UCSD-AML1 (cell line): ENCODE results near the gene YIPF2.
A peak's percentile ranks its signal among the peaks of the same experiment; 100 is the strongest.
"Not testable (repeated sequence)": the region's sequence is repeated elsewhere in the genome, so short reads cannot be mapped to it uniquely, and the experiment has no call there.

Source experiments
- DNase-seq: peaks from one replicate; lab custom pipeline; 2025; ENCODE audit not compliant: unreplicated experiment; lab: John Stamatoyannopoulos, UW

The YIPF2 gene

DNA sequence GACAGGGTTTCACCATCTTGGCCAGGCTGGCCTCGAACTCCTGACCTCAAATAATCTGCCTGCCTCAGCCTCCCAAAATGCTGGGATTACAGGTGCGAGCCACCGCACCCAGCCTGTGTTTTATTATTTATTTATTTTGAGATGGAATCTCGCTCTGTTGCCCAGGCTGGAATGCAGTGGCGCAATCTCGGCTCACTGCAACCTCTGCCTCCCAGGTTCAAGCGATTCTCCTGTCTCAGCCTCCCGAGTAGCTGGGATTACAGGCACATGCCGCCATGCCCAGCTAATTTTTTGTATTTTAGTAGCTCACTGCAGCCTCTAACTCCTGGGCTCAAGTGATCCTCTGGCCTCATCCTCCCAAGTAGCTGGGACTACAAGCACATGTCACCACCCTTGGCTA is 50.8 kb downstream of the YIPF2 start:
- DNase-seq: not testable (repeated sequence)

DNA sequence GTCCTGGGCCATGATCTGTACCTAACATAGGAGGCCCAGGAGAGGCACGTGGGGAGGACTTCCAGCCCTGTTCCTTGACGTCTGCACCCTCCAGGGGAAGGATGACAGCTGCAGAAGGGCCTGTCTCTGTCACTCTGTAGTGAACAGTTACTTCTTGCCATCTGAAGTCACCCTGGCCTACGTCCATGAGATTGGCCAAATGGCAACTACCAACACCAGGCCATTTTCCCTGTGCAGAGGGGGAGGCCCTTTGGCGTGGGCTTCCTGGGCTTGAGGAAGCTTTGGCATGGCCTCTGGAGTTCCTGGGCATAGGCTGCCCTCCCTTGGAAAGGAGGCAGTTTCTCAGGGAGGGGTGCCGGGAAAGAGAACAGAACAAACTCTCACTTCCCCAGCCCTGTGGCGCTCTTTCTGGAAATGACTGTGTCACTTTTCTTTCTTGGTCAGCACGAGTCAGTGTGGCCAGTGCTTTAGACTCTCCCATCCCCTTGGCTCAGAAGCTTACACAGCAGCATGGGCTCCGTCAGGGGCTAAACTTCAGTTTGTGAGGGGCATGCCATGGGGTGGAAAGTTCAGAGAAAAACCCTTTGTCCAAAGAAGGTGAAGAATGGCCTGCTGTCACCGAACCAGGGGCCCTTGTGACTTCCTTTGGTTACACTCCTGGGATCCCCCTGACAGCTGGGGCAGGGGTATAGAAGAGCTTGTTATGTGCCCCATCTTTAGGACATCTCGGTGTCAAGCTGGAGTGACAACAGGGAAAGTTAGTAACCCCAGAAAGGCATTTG is 51.8 kb downstream of the YIPF2 start:
- DNase-seq: peak; percentile 32

GRCh38 chr19:10874024-10874423 is 54.4 kb downstream of the YIPF2 start:
- no peak for DNase-seq

GRCh38 chr19:10872546-10873107 is 55.8 kb downstream of the YIPF2 start:
- no peak for DNase-seq
